ENCODE measurements around the gene APOL5. TPM values are rescaled to one million over a fixed set of nuclear protein-coding genes. Genes with fewer than 3 reads are reported as not detected.
"Not testable (repeated sequence)": the region's sequence is repeated elsewhere in the genome, so short reads cannot be mapped to it uniquely, and the experiment has no call there.

The APOL5 gene
- total RNA-seq, 2 donors from 2014 or later = not detected

DNA sequence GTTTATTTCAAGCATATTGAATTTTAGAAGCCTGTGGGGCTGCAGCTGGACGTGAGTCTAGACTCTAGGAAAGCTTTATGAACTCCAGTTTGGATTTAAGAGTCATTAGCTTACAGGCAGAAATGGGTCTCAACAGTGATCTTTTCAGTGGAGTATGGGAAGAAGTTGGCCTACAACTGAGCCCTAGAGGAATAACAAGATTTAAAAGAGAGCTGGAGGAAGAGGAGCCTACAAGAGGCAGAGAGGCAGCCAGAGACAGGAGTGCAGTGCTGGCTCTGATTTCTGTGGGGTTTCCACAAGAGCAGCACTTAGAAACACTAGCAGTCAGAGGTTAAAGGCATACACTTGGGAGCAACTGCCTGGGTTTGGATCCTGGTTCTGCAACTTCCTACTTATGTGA lies 17.9 kb downstream of the APOL5 start:
- Histone ChIP-seq H3K4me3 (no peak overlapping the region), H3K9me3 (no peaks in the 10 kb centered on the region), H3K27me3 (no peaks in the 10 kb centered on the region), H3K27ac (no peak overlapping the region), H3K36me3 (no peaks in the 10 kb centered on the region), H3K9ac (ENCODE audit: low read depth in 2 of 2, low read length in 2 of 2) (no peak overlapping the region), H3K4me1 (no peaks in the 10 kb centered on the region)
- TF ChIP-seq, protein P1, sequence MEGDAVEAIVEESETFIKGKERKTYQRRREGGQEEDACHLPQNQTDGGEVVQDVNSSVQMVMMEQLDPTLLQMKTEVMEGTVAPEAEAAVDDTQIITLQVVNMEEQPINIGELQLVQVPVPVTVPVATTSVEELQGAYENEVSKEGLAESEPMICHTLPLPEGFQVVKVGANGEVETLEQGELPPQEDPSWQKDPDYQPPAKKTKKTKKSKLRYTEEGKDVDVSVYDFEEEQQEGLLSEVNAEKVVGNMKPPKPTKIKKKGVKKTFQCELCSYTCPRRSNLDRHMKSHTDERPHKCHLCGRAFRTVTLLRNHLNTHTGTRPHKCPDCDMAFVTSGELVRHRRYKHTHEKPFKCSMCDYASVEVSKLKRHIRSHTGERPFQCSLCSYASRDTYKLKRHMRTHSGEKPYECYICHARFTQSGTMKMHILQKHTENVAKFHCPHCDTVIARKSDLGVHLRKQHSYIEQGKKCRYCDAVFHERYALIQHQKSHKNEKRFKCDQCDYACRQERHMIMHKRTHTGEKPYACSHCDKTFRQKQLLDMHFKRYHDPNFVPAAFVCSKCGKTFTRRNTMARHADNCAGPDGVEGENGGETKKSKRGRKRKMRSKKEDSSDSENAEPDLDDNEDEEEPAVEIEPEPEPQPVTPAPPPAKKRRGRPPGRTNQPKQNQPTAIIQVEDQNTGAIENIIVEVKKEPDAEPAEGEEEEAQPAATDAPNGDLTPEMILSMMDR (IDR thresholded peaks at IDR 0.05) = no peak
- intact Hi-C loops (cut with DNase I) = no loop called here
- no peak for DNase-seq

- H3K36me3 ChIP-seq = no peaks in the 10 kb centered on the region
- no peak overlapping the region for H3K27ac ChIP-seq
- H3K9me3 ChIP-seq = no peaks in the 10 kb centered on the region
- H3K4me3 ChIP-seq = no peak overlapping the region
- H3K9ac ChIP-seq (ENCODE audit: low read depth in 2 of 2, low read length in 2 of 2) = no peak overlapping the region
- H3K4me1 ChIP-seq = no peaks in the 10 kb centered on the region
- TF ChIP-seq, protein P1 (IDR thresholded peaks at IDR 0.05) = no peak
- DNase-seq = no peak
- H3K27me3 ChIP-seq = no peaks in the 10 kb centered on the region
- intact Hi-C loops (cut with DNase I) = no loop called here
Measured at GRCh38 chr22:35736166-35736565, 18.5 kb downstream of the APOL5 start.

DNA sequence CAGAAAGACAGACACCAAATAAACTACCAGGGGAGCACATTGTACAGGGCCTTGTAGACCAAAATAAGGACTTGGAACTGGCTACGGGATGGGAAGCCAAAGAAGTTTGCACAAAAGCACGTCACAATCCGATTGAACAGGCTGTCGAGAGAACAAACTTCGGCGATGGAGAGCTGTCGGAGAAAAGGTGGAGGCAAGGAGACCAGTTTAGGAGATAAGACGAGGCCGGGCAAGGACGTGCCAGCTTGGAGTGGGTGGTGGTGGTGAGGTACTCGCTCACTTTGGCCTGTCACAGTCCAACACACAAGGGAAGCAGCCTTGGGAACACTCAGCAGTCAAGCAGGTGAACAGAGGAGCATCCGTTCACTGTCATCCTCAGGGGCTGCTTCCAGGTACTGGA lies 19.0 kb downstream of the APOL5 start:
- no peak for DNase-seq
- TF ChIP-seq, protein P1 (IDR thresholded peaks at IDR 0.05) = no peak

DNA sequence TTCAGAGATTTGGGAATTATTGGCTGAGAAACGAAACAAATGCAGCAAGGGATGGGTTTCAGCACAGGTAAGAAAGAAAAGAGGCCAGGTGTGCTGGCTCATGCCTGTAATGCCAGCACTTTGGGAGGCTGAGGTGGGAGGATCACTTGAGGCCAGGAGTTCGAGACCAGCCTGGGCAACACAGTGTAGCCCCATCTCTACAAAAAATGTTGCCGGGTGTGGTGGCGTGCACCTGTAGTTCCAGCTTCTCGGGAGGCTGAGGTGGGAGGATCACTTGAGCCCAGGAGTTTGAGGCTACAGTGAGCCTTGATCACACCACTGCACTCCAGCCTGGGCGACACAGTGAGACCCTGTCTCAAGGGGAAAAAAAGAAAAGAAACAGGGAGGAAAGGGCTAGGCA lies 20.2 kb downstream of the APOL5 start:
- not testable (repeated sequence) for H3K36me3 ChIP-seq, DNase-seq, H3K27ac ChIP-seq

More for the DNA sequence above, 19.0 kb downstream of the APOL5 start:
- no peaks in the 10 kb centered on the region for H3K4me1 ChIP-seq
- intact Hi-C loops (cut with DNase I) = no loop called here
- no peak overlapping the region for H3K4me3 ChIP-seq
- H3K27me3 ChIP-seq = no peaks in the 10 kb centered on the region
- no peaks in the 10 kb centered on the region for H3K9me3 ChIP-seq
- no peak overlapping the region for H3K9ac ChIP-seq (ENCODE audit: low read depth in 2 of 2, low read length in 2 of 2)
- H3K27ac ChIP-seq = no peak overlapping the region
- no peaks in the 10 kb centered on the region for H3K36me3 ChIP-seq

GRCh38 chr22:35739076-35739930 lies 21.6 kb downstream of the APOL5 start:
- Histone ChIP-seq H3K9me3 (no peaks in the 10 kb centered on the region), H3K27me3 (no peaks in the 10 kb centered on the region), H3K36me3 (no peaks in the 10 kb centered on the region), H3K27ac (no peak overlapping the region), H3K4me1 (no peaks in the 10 kb centered on the region), H3K9ac (ENCODE audit: low read depth in 2 of 2, low read length in 2 of 2) (no peak overlapping the region), H3K4me3 (no peak overlapping the region)
- DNase-seq = no peak
- TF ChIP-seq, protein P1 (IDR thresholded peaks at IDR 0.05) = no peak
- intact Hi-C loops (cut with DNase I) = no loop called here

More for the DNA sequence above, 20.2 kb downstream of the APOL5 start:
- H3K4me3 ChIP-seq; H3K9ac ChIP-seq (ENCODE audit: low read depth in 2 of 2, low read length in 2 of 2); H3K4me1 ChIP-seq; H3K9me3 ChIP-seq; intact Hi-C loops (cut with DNase I); H3K27me3 ChIP-seq: not testable (repeated sequence)

DNA sequence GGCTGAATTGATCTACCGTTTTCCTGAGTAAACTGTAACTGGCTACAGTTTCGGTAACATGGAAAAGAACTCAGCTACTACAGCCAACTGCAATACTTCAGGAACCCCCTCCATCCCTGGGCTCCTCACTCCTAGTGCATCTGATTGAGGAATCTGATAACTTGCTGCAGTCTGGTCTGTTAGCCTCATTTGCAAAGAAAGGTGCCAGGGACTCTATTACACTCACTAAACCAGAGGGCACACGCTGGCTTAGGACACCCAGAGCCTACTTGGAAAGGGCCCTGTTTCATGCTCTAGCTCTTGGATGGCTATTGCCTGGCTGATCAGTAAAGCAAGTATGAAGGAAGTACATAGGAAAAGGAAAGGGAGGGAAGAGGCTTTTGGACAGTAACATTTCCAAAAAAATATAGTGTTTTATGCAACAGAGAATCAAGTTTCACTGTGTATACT lies 22.3 kb downstream of the APOL5 start:
- no peak for DNase-seq
- intact Hi-C loops (cut with DNase I) = no loop called here
- TF ChIP-seq, protein P1 (IDR thresholded peaks at IDR 0.05) = no peak
- no peaks in the 10 kb centered on the region for H3K4me1 ChIP-seq
- no peaks in the 10 kb centered on the region for H3K27me3 ChIP-seq
- H3K9me3 ChIP-seq = no peaks in the 10 kb centered on the region
- no peak overlapping the region for H3K27ac ChIP-seq
- no peak overlapping the region for H3K4me3 ChIP-seq
- no peak overlapping the region for H3K9ac ChIP-seq (ENCODE audit: low read depth in 2 of 2, low read length in 2 of 2)
- H3K36me3 ChIP-seq = no peaks in the 10 kb centered on the region
